ENCODE results near the gene MYRIP. TPM values are rescaled to one million over a fixed set of nuclear protein-coding genes. Genes with fewer than 3 reads are reported as not detected.

The MYRIP gene
- polyA plus RNA-seq, 3 donors = not detected

DNA sequence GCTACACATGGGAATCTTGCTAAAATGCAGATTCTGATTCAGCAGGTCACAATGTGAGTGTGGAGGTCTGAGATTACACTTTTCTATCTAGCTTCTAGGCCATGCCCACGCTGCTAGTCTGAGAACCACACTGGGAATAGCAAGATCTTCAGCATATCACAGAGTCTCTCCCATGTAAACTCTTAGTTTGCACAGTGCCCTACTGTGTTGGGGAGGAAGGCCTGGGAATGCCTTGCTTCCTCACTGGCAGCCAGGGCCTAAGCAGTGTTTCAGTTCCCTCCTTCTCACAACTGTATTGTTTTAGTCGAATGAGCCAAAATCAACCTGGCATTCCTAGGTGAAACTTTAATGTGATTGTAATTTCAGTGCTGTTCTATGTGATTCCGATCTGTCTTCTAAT is 320.1 kb downstream of the MYRIP start:
- Histone ChIP-seq H3K4me1 (ENCODE audit: control insufficient read depth in 1 of 2, insufficient read depth in 2 of 2, low read length in 2 of 2) (no peaks in the 10 kb centered on the region), H3K4me2 (replicated peaks; ENCODE audit: extremely low read depth, low read length, poor library complexity, severe bottlenecking) (no peak overlapping the region), H3K27me3 (ENCODE audit: control insufficient read depth in 2 of 2, insufficient read depth in 2 of 2, low read length in 2 of 2) (no peaks in the 10 kb centered on the region), H2AFZ (ENCODE audit: insufficient read depth, low read depth, low read length, poor library complexity, severe bottlenecking) (no peak overlapping the region), H3K4me3 (replicated peaks in 1 of 3; ENCODE audit: low read depth in 2 of 3, low read length in 3 of 3) (no peak overlapping the region), H3K9me3 (replicated peaks in 1 of 2; ENCODE audit: control insufficient read depth in 1 of 2, insufficient read depth in 1 of 2, low read length in 2 of 2) (peaks cover 6 to 11% of the 10 kb centered on the region in 2 donors), H3K36me3 (replicated peaks in 1 of 2; ENCODE audit: control insufficient read depth in 1 of 2, insufficient read depth in 2 of 2, low read length in 2 of 2) (no peaks in the 10 kb centered on the region), H3K27ac (ENCODE audit: low read depth in 1 of 2, low read length in 2 of 2) (no peak overlapping the region), H3K79me2 (ENCODE audit: insufficient read depth, low read length) (no peaks in the 10 kb centered on the region), H3K9ac (ENCODE audit: insufficient read depth, low read length, poor library complexity, severe bottlenecking) (no peak overlapping the region), H4K20me1 (ENCODE audit: insufficient read depth, low read length) (no peaks in the 10 kb centered on the region)
- TF ChIP-seq, protein P1, sequence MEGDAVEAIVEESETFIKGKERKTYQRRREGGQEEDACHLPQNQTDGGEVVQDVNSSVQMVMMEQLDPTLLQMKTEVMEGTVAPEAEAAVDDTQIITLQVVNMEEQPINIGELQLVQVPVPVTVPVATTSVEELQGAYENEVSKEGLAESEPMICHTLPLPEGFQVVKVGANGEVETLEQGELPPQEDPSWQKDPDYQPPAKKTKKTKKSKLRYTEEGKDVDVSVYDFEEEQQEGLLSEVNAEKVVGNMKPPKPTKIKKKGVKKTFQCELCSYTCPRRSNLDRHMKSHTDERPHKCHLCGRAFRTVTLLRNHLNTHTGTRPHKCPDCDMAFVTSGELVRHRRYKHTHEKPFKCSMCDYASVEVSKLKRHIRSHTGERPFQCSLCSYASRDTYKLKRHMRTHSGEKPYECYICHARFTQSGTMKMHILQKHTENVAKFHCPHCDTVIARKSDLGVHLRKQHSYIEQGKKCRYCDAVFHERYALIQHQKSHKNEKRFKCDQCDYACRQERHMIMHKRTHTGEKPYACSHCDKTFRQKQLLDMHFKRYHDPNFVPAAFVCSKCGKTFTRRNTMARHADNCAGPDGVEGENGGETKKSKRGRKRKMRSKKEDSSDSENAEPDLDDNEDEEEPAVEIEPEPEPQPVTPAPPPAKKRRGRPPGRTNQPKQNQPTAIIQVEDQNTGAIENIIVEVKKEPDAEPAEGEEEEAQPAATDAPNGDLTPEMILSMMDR (IDR thresholded peaks at IDR 0.05) = no peak
- peaks cover 6 to 15% (median 10%) of the 10 kb centered on the region in 7 donors for H3K9me3 Mint-ChIP-seq
- H3K36me3 Mint-ChIP-seq = no peaks in the 10 kb centered on the region
- H3K4me3 Mint-ChIP-seq = no peak overlapping the region
- intact Hi-C loops (cut with micrococcal nuclease) = no loop called here
- peaks cover 0 to 2% (median under 1%) of the 10 kb centered on the region in 3 donors for H3K27me3 Mint-ChIP-seq (ENCODE audit: low read depth in 3 of 3)
- no peaks in the 10 kb centered on the region for H3K4me1 Mint-ChIP-seq
- H3K27ac Mint-ChIP-seq = no peak overlapping the region
- WGBS (ENCODE audit: insufficient coverage) = no CpG with 5 or more reads among the region's 3 CpGs
- DNase-seq = no peak

GRCh38 chr3:40129981-40130380 is 320.6 kb downstream of the MYRIP start:
- DNase-seq = no peak
- H4K20me1 ChIP-seq (ENCODE audit: insufficient read depth, low read length) = no peaks in the 10 kb centered on the region
- TF ChIP-seq, protein P1 (IDR thresholded peaks at IDR 0.05) = no peak

More at GRCh38 chr3:40129981-40130380, 320.6 kb downstream of the MYRIP start:
- Mint-ChIP-seq H3K9me3 (peaks cover 5 to 16% (median 13%) of the 10 kb centered on the region in 7 donors), H3K4me1 (no peaks in the 10 kb centered on the region), H3K4me3 (no peak overlapping the region), H3K36me3 (no peaks in the 10 kb centered on the region), H3K27me3 (ENCODE audit: low read depth in 3 of 3) (no peaks in the 10 kb centered on the region), H3K27ac (no peak overlapping the region)
- H2AFZ ChIP-seq (ENCODE audit: insufficient read depth, low read depth, low read length, poor library complexity, severe bottlenecking) = no peak overlapping the region
- no peak overlapping the region for H3K9ac ChIP-seq (ENCODE audit: insufficient read depth, low read length, poor library complexity, severe bottlenecking)
- H3K4me2 ChIP-seq (replicated peaks; ENCODE audit: extremely low read depth, low read length, poor library complexity, severe bottlenecking) = no peak overlapping the region
- no peak overlapping the region for H3K27ac ChIP-seq (ENCODE audit: low read depth in 1 of 2, low read length in 2 of 2)
- H3K79me2 ChIP-seq (ENCODE audit: insufficient read depth, low read length) = no peaks in the 10 kb centered on the region
- no peaks in the 10 kb centered on the region for H3K36me3 ChIP-seq (replicated peaks in 1 of 2; ENCODE audit: control insufficient read depth in 1 of 2, insufficient read depth in 2 of 2, low read length in 2 of 2)
- no peak overlapping the region for H3K4me3 ChIP-seq (replicated peaks in 1 of 3; ENCODE audit: low read depth in 2 of 3, low read length in 3 of 3)
- no CpG with 5 or more reads among the region's 2 CpGs for WGBS (ENCODE audit: insufficient coverage)
- H3K27me3 ChIP-seq (ENCODE audit: control insufficient read depth in 2 of 2, insufficient read depth in 2 of 2, low read length in 2 of 2) = no peaks in the 10 kb centered on the region
- intact Hi-C loops (cut with micrococcal nuclease) = no loop called here
- H3K4me1 ChIP-seq (ENCODE audit: control insufficient read depth in 1 of 2, insufficient read depth in 2 of 2, low read length in 2 of 2) = no peaks in the 10 kb centered on the region
- peaks cover 6 to 11% of the 10 kb centered on the region in 2 donors for H3K9me3 ChIP-seq (replicated peaks in 1 of 2; ENCODE audit: control insufficient read depth in 1 of 2, insufficient read depth in 1 of 2, low read length in 2 of 2)
